ENCODE data around the gene SPP1.
"Not testable (repeated sequence)": the region's sequence is repeated elsewhere in the genome, so short reads cannot be mapped to it uniquely, and the experiment has no call there.

DNA sequence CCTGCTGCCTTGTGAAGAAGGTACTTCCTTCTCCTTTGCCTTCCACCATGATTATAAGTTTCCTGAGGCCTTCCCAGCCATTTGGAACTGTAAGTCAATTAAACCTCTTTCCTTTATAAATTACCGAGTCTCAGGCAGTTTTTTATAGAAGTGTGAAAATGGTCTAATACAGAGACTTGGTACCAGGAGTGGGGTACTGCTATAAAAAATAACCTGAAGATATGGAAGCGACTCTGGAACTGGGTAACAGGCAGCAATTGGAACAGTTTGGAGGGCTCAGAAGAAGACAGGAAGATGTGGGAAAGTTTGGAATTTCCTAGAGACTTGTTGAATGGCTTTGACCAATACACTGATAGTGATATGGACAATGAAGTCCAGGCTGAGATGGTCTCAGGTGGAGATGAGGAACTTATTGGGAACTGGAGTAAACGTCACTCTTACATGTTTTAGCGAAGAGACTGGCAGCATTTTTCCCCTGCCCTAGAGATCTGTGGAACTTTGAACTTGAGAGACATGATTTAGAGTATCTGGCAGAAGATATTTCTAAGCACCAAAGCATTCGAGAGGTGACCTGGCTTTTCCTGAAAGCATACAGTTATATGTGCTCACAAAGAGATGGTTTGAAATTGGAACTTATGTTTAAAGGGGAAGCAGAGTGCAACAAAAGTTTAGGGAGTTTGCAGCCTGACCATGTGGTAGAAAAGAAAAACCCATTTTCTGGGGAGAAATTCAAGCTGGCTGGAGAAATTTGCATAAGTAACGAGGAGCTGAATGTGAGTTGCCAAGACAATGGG is 50.6 kb downstream of the SPP1 start:
- TF ChIP-seq CTCF (IDR thresholded peaks at IDR 0.05); RCOR1 (IDR thresholded peaks at IDR 0.05; ENCODE audit: low read length); TAF1 (IDR thresholded peaks at IDR 0.05; ENCODE audit: borderline replicate concordance, low read depth, low read length): not testable (repeated sequence)

Data from SK-N-SH (cell line).